H1 (cell line): ENCODE data around the gene ARFGAP3. TPM values are rescaled to one million over a fixed set of nuclear protein-coding genes. Genes with fewer than 3 reads are reported as not detected.

Experiments
- CTCF ChIA-PET: fragments of 300-600 bp; sonication (Branson Sonifier 250); formaldehyde crosslinking; loops from one replicate; lab custom pipeline; 2021; ENCODE audit not compliant: partially characterized antibody; lab: Charles Lee
- POLR2A ChIA-PET: fragments of 300-600 bp; sonication (Branson Sonifier 250); formaldehyde crosslinking; loops from one replicate; lab custom pipeline; 2021; ENCODE audit warnings: inconsistent platforms; ENCODE audit not compliant: partially characterized antibody; lab: Charles Lee
- DNase-seq, 2 experiments: peaks; one replicate each; pipeline versions ENCODE4 v3.0.0 to v3.0.0-alpha.2; 2010 to 2022; ENCODE audit warnings: low spot score in 2 of 2, low read depth in 1 of 2, mixed read lengths in 1 of 2
- FAIRE-seq: peaks from 2 replicates; lab custom pipeline; 2011; peaks lifted over from hg19 to GRCh38; lab: Jason Lieb, UNC
- H2AFZ ChIP-seq: 2 replicates; pipeline ENCODE4 v1.8.1; 2012; ENCODE audit warnings: low read length, inconsistent platforms
- H2AK5ac ChIP-seq: 2 replicates; pipeline ENCODE4 v1.6.1; 2013; ENCODE audit warnings: low read depth, low read length
- H2BK120ac ChIP-seq: replicated peaks from 2 replicates; pipeline ENCODE3; 2013; ENCODE audit warnings: low read depth, low read length, inconsistent platforms
- H2BK12ac ChIP-seq: 2 replicates; pipeline ENCODE4 v1.6.1; 2013; ENCODE audit warnings: low read depth, low read length
- H2BK15ac ChIP-seq: 2 replicates; pipeline ENCODE4 v1.6.1; 2013; ENCODE audit warnings: low read length
- H2BK20ac ChIP-seq: 2 replicates; pipeline ENCODE4 v1.6.1; 2013; ENCODE audit warnings: low read length
- H2BK5ac ChIP-seq: 2 replicates; pipeline ENCODE4 v1.6.1; 2013; ENCODE audit warnings: low read depth, low read length
- H3K14ac ChIP-seq: 2 replicates; pipeline ENCODE4 v1.6.1; 2013; ENCODE audit warnings: inconsistent platforms; ENCODE audit not compliant: insufficient read length
- H3K18ac ChIP-seq: 2 replicates; pipeline ENCODE4 v1.6.1; 2013; ENCODE audit warnings: low read length; ENCODE audit errors: extremely low read depth
- H3K23ac ChIP-seq: 2 replicates; pipeline ENCODE4 v1.6.1; 2013; ENCODE audit warnings: inconsistent platforms; ENCODE audit not compliant: insufficient read length
- H3K23me2 ChIP-seq: 2 replicates; pipeline ENCODE4 v1.6.1; 2013; ENCODE audit warnings: low read depth, low read length
- H3K27ac ChIP-seq: 2 replicates; pipeline ENCODE4 v1.6.1; 2011; ENCODE audit warnings: low read depth, low read length, inconsistent platforms
- H3K27me3 ChIP-seq, 4 experiments: replicated peaks in 1 of 4; 1 replicate in 1 of 4; 2 replicates in 3 of 4; pipeline versions ENCODE4 v1.6.1 to v1.8.1; 2011 to 2013; ENCODE audit warnings: low read length in 3 of 4, mild to moderate bottlenecking in 3 of 4, inconsistent platforms in 2 of 4, mixed read lengths in 2 of 4, moderate library complexity in 1 of 4; ENCODE audit not compliant: control insufficient read depth in 3 of 4, insufficient read depth in 3 of 4; ENCODE audit errors: extremely low read depth in 1 of 4
- H3K36me3 ChIP-seq, 4 experiments: 2 replicates each; pipeline versions ENCODE4 v1.6.1 to v1.8.1; 2011 to 2013; ENCODE audit warnings: mild to moderate bottlenecking in 4 of 4, low read length in 3 of 4, moderate library complexity in 2 of 4, control low read depth in 1 of 4, inconsistent platforms in 1 of 4; ENCODE audit not compliant: insufficient read depth in 4 of 4, control insufficient read depth in 2 of 4
- H3K4ac ChIP-seq: replicated peaks from 2 replicates; pipeline ENCODE3; 2013; ENCODE audit warnings: low read length, low read depth, mixed read lengths, inconsistent platforms; ENCODE audit not compliant: insufficient read length
- H3K4me1 ChIP-seq, 4 experiments: replicated peaks in 1 of 4; 1 replicate in 1 of 4; 2 replicates in 3 of 4; pipeline versions ENCODE4 v1.6.1 to v1.8.1; 2011 to 2013; ENCODE audit warnings: low read length in 3 of 4, inconsistent platforms in 2 of 4, mixed read lengths in 1 of 4; ENCODE audit not compliant: insufficient read depth in 4 of 4, control insufficient read depth in 3 of 4
- H3K4me2 ChIP-seq, 2 experiments: 2 replicates each; pipeline versions ENCODE4 v1.6.1 to v1.8.1; 2011 to 2013; ENCODE audit warnings: low read depth in 2 of 2, low read length in 2 of 2, control low read depth in 1 of 2, inconsistent platforms in 1 of 2, mild to moderate bottlenecking in 1 of 2; ENCODE audit not compliant: insufficient read depth in 1 of 2
- H3K4me3 ChIP-seq, 4 experiments: fragments of 200-600, 300-600 bp in 1 of 4; sonication (generic), shearing (Covaris generic), sonication (Bioruptor Twin) in 1 of 4; 2 replicates each; pipeline versions ENCODE4 v1.5.1 to v1.8.1; 2011 to 2016; ENCODE audit warnings: low read length in 4 of 4, low read depth in 3 of 4, control low read depth in 2 of 4, inconsistent platforms in 2 of 4, mild to moderate bottlenecking in 2 of 4, mixed read lengths in 1 of 4, moderate library complexity in 1 of 4; ENCODE audit not compliant: insufficient read depth in 2 of 4; ENCODE audit errors: extremely low read depth in 1 of 4
- H3K56ac ChIP-seq: replicated peaks from 2 replicates; pipeline ENCODE3; 2013; ENCODE audit warnings: low read depth, mild to moderate bottlenecking, mixed read lengths, low read length, inconsistent platforms; ENCODE audit not compliant: insufficient read length
- H3K79me1 ChIP-seq: 2 replicates; pipeline ENCODE4 v1.6.1; 2013; ENCODE audit warnings: low read depth, low read length, control low read depth
- H3K79me2 ChIP-seq, 2 experiments: 2 replicates each; pipeline versions ENCODE4 v1.6.1 to v1.8.1; 2012 to 2013; ENCODE audit warnings: low read length in 2 of 2, mild to moderate bottlenecking in 2 of 2, inconsistent platforms in 1 of 2; ENCODE audit not compliant: insufficient read depth in 2 of 2, control insufficient read depth in 1 of 2
- H3K9ac ChIP-seq, 4 experiments: replicated peaks in 1 of 4; 1 replicate in 1 of 4; 2 replicates in 3 of 4; pipeline versions ENCODE4 v1.6.1 to v1.8.1; 2011 to 2013; ENCODE audit warnings: low read depth in 3 of 4, low read length in 3 of 4, control low read depth in 2 of 4, mild to moderate bottlenecking in 2 of 4, moderate library complexity in 2 of 4, inconsistent platforms in 1 of 4; ENCODE audit errors: extremely low read depth in 1 of 4
- H3K9me3 ChIP-seq, 2 experiments: 2 replicates each; pipeline versions ENCODE4 v1.6.1 to v1.8.1; 2012 to 2013; ENCODE audit warnings: mild to moderate bottlenecking in 2 of 2, moderate library complexity in 2 of 2, control low read depth in 1 of 2, inconsistent platforms in 1 of 2, low read depth in 1 of 2, low read length in 1 of 2, mixed read lengths in 1 of 2; ENCODE audit not compliant: insufficient read depth in 2 of 2
- H4K20me1 ChIP-seq, 2 experiments: replicated peaks in 1 of 2; 2 replicates each; pipeline versions ENCODE3 to v1.8.1; 2011 to 2013; ENCODE audit warnings: inconsistent platforms in 2 of 2, low read length in 2 of 2, mild to moderate bottlenecking in 1 of 2; ENCODE audit not compliant: insufficient read depth in 2 of 2, control insufficient read depth in 1 of 2
- H4K5ac ChIP-seq: 2 replicates; pipeline ENCODE4 v1.6.1; 2013; ENCODE audit warnings: low read length, low read depth, mixed read lengths, inconsistent platforms; ENCODE audit not compliant: insufficient read length
- H4K8ac ChIP-seq: 2 replicates; pipeline ENCODE4 v1.8.0; 2013; ENCODE audit warnings: mild to moderate bottlenecking, moderate library complexity, low read length, inconsistent platforms; ENCODE audit not compliant: insufficient read depth; ENCODE audit errors: extremely low read depth
- H4K91ac ChIP-seq: replicated peaks from 2 replicates; pipeline ENCODE3; 2013; ENCODE audit warnings: low read length, mixed read lengths, inconsistent platforms; ENCODE audit not compliant: insufficient read length
- BCL11A ChIP-seq, 2 experiments: IDR thresholded peaks; one replicate each; pipeline ENCODE4 v1.6.1; 2011; ENCODE audit warnings: low read depth in 2 of 2, low read length in 2 of 2, mild to moderate bottlenecking in 2 of 2
- HDAC2 ChIP-seq, 2 experiments: fragments of 300-600 bp in 1 of 2; sonication (generic) in 1 of 2; IDR thresholded peaks; 2 replicates each; pipeline ENCODE4 v1.6.1; 2011 to 2012; ENCODE audit warnings: low read depth in 2 of 2, low read length in 2 of 2, mild to moderate bottlenecking in 2 of 2, moderate library complexity in 2 of 2, borderline replicate concordance in 1 of 2, inconsistent platforms in 1 of 2
- MAFK ChIP-seq: IDR thresholded peaks from 2 replicates; pipeline ENCODE4 v1.6.1; 2012; ENCODE audit warnings: low read depth, mild to moderate bottlenecking, improper control_type of control experiment, low read length
- PHF8 ChIP-seq: fragments of 200-600 bp; sonication (generic); conservative IDR thresholded peaks from 2 replicates; pipeline ENCODE4 v1.7.1; 2012; ENCODE audit warnings: low read depth, mild to moderate bottlenecking, inconsistent platforms, low read length, moderate library complexity
- WGBS, 2 experiments: shearing (Covaris generic) in 1 of 2; methylation state at CpG; one replicate each; pipeline versions ENCODE4 v1.1.6 to v1.1.7; 2013 to 2015; ENCODE audit warnings: low lambda C conversion rate in 2 of 2, mixed read lengths in 2 of 2, inconsistent platforms in 1 of 2, low coverage in 1 of 2, missing lambda C conversion rate in 1 of 2; ENCODE audit not compliant: insufficient replicate concordance in 2 of 2, insufficient coverage in 1 of 2, insufficient read length in 1 of 2; ENCODE audit errors: extremely low coverage in 1 of 2, missing lambda C conversion rate in 1 of 2; 5-methylcytosine and 5-hydroxymethylcytosine counted together
- polyA plus RNA-seq, 7 experiments: library from polyadenylated mRNA; depleted of rRNA in 3 of 7; stranded (reverse) in 5 of 7; unstranded in 2 of 7; fragments of >200 nt in 5 of 7; fragments of 200-250 nt in 2 of 7; gene quantifications; 1 replicate in 5 of 7; 2 replicates in 1 of 7; 4 replicates in 1 of 7; pipeline versions ENCODE4 v1.2.1 to v1.2.3, GENCODE V29; 2011 to 2013; ENCODE audit warnings: missing spikeins in 2 of 7, mixed read lengths in 2 of 7
- total RNA-seq: library from RNA; stranded (reverse); fragmentation: NEBNext Ultra II Directional; extraction: Animal tissue kit (Norgen Biotek cat#: 25700); gene quantifications from 2 replicates; pipeline ENCODE4 v1.2.1, GENCODE V29; 2021
- TF ChIP-seq, protein P1 (sequence below): IDR thresholded peaks from 2 replicates; pipeline ENCODE4 v1.6.1; 2012; ENCODE audit warnings: inconsistent platforms
- TF ChIP-seq, protein P2 (sequence below): IDR thresholded peaks from 2 replicates; pipeline ENCODE4 v1.6.1; 2012; ENCODE audit warnings: low read length, inconsistent platforms

The ARFGAP3 gene
- total and polyA plus RNA-seq, 2 of the 8 experiments (the other 6 are each of a cell fraction or from before 2014, with no cell fraction given): 9.7 to 16.0 TPM

DNA sequence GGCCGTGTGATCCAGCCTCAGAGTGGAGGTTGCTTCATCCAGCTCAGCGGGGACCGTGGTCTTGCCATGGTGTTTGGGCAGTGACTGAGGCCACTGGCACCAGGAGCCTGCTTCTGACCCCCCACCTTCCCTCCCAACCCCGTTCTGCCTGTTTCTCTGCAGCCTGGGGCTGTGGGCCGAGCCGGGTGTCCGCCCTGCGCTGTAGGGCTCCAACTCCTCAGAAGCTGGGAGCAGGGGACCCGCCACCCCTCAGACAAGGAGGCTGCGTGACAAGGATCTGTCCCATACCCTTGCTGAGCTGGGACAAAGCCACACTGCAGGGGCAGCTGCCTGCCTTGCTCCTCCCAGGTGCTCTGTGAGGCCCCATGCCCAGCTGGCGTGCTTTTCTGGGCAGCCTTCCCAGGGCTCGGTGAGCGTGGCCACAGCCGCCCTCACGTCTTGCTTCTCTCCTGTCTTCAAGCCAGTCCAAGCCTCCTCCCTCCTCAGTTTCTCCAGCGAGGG is 11.7 kb upstream of the ARFGAP3 start:
- H2AFZ ChIP-seq: no peak overlapping the region
- TF ChIP-seq BCL11A (IDR thresholded peaks at IDR 0.05; ENCODE audit: low read depth in 2 of 2, low read length in 2 of 2): no peak
- TF ChIP-seq HDAC2 (IDR thresholded peaks at IDR 0.05; ENCODE audit: borderline replicate concordance in 1 of 2, low read depth in 2 of 2, low read length in 2 of 2): no peak
- TF ChIP-seq, protein P1, sequence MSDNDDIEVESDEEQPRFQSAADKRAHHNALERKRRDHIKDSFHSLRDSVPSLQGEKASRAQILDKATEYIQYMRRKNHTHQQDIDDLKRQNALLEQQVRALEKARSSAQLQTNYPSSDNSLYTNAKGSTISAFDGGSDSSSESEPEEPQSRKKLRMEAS: no peak
- TF ChIP-seq, protein P2, sequence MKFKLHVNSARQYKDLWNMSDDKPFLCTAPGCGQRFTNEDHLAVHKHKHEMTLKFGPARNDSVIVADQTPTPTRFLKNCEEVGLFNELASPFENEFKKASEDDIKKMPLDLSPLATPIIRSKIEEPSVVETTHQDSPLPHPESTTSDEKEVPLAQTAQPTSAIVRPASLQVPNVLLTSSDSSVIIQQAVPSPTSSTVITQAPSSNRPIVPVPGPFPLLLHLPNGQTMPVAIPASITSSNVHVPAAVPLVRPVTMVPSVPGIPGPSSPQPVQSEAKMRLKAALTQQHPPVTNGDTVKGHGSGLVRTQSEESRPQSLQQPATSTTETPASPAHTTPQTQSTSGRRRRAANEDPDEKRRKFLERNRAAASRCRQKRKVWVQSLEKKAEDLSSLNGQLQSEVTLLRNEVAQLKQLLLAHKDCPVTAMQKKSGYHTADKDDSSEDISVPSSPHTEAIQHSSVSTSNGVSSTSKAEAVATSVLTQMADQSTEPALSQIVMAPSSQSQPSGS: no peak
- no peak for TF ChIP-seq PHF8
- TF ChIP-seq MAFK: no peak
- no peak overlapping the region for H2AK5ac ChIP-seq
- no peak overlapping the region for H3K27ac ChIP-seq
- H3K79me1 ChIP-seq: no peaks in the 10 kb centered on the region; the same call in 1 of the 2 replicates
- no peak overlapping the region for H3K4me3 ChIP-seq
- H2BK120ac ChIP-seq: no peak overlapping the region
- H3K23me2 ChIP-seq: no peaks in the 10 kb centered on the region
- peak overlapping the region; percentile 60; the same call in 1 of the 2 replicates for H4K8ac ChIP-seq
- ChIA-PET CTCF (interaction anchor here (1.1 to 4.9 kb wide), 29 partner anchors 9 to 232 kb away, joined by 3 to 47 read pairs (median 6); no protein-coding TSS in a partner anchor), POLR2A (interaction anchor here (1.2 to 2.9 kb wide), 3 partner anchors 146 to 254 kb away, joined by 3 to 13 read pairs (median 4); partner anchors contain the start of genes PACSIN2 and POLDIP3)
- H2BK12ac ChIP-seq: no peak overlapping the region
- no peak overlapping the region for H2BK20ac ChIP-seq
- no peaks in the 10 kb centered on the region for H3K79me2 ChIP-seq
- H3K56ac ChIP-seq: no peak overlapping the region
- H3K18ac ChIP-seq: no peak overlapping the region
- no peak overlapping the region for H4K91ac ChIP-seq
- H3K36me3 ChIP-seq: peaks cover 0 to 11% (median 6%) of the 10 kb centered on the region in 4 experiments; a peak in 5 of 8 replicates
- no peak overlapping the region for H3K4me2 ChIP-seq
- no peak overlapping the region for H3K14ac ChIP-seq
- H2BK15ac ChIP-seq: no peak overlapping the region
- H3K9ac ChIP-seq: no peak overlapping the region
- H3K27me3 ChIP-seq: no peaks in the 10 kb centered on the region
- H3K4me1 ChIP-seq: no peaks in the 10 kb centered on the region
- H2BK5ac ChIP-seq: peak overlapping the region; percentile 52; the same call in 1 of the 2 replicates
- no peak overlapping the region for H3K4ac ChIP-seq
- DNase-seq (no peak), FAIRE-seq (no peak)
- 90% methylated on average over 13 of the region's 16 CpGs; no CpG with 5 or more reads in 1 of the 2 experiments for WGBS, 2 experiments
- H4K5ac ChIP-seq: no peak overlapping the region
- peaks cover 0 to 6% of the 10 kb centered on the region in 2 experiments for H4K20me1 ChIP-seq
- H3K23ac ChIP-seq: no peak overlapping the region
- H3K9me3 ChIP-seq: no peaks in the 10 kb centered on the region
